ENCODE results near the gene LAMB1. TPM values are rescaled to one million over a fixed set of nuclear protein-coding genes. Genes with fewer than 3 reads are reported as not detected.

Gene LAMB1
- total RNA-seq, 1 donor from 2014 or later = 303 TPM

DNA sequence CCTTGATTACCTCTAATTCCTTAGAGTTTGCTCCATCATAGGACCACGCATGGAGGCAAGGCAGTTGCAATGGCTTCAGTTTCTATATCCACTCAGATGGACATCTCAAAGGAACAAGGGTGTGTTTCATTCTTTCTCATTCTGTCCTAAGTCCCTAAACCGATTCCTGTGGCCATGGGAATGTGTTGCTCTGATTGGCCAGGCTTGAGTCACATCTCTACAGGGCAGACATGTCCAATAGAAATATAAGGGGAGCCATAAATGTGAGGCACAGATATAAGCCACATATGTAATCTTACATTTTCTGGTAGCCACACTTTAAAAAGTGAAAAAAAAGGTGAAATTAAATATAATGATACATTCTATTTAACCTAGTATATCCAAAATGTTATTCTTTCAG, 128.8 kb downstream of the LAMB1 start:
- ATAC-seq = no peak
- intact Hi-C loops (cut with DNase I) = loop anchor here (10.0 kb wide), 1 partner anchor 149 kb away; no protein-coding TSS in a partner anchor
- no peak for DNase-seq (ENCODE audit: low spot score)

Other genes with a start within 250 kb of the LAMB1 start
- not detected for gene SLC26A3, start 199.9 kb downstream of the LAMB1 start, total RNA-seq
- gene DLD, start 112.0 kb downstream of the LAMB1 start, total RNA-seq = 60.9 TPM
- gene LAMB4, start 127.2 kb upstream of the LAMB1 start, total RNA-seq = 0.89 TPM

Measured in sciatic nerve (tissue), 2 donors.